ENCODE results near the gene GALNTL6. TPM values are rescaled to one million over a fixed set of nuclear protein-coding genes. Genes with fewer than 3 reads are reported as not detected.

The GALNTL6 gene
- total RNA-seq, 4 donors from 2014 or later = 0.82 to 0.95 TPM; not detected in 2

GRCh38 chr4:172083272-172083671, 270.1 kb downstream of the GALNTL6 start:
- 30 to 81% methylated on average over 1 of the region's 1 CpG for WGBS, 2 donors (ENCODE audit: low coverage in 1 of 2)
- H3K4me3 ChIP-seq = no peak overlapping the region
- no peak for DNase-seq
- no peaks in the 10 kb centered on the region for H3K27me3 ChIP-seq
- TF ChIP-seq EP300 (IDR thresholded peaks at IDR 0.05; ENCODE audit: low read depth) (no peak), POLR2A (IDR thresholded peaks at IDR 0.05) (no peak), POLR2AphosphoS5 (IDR thresholded peaks at IDR 0.05) (no peak)
- TF ChIP-seq, protein P1, sequence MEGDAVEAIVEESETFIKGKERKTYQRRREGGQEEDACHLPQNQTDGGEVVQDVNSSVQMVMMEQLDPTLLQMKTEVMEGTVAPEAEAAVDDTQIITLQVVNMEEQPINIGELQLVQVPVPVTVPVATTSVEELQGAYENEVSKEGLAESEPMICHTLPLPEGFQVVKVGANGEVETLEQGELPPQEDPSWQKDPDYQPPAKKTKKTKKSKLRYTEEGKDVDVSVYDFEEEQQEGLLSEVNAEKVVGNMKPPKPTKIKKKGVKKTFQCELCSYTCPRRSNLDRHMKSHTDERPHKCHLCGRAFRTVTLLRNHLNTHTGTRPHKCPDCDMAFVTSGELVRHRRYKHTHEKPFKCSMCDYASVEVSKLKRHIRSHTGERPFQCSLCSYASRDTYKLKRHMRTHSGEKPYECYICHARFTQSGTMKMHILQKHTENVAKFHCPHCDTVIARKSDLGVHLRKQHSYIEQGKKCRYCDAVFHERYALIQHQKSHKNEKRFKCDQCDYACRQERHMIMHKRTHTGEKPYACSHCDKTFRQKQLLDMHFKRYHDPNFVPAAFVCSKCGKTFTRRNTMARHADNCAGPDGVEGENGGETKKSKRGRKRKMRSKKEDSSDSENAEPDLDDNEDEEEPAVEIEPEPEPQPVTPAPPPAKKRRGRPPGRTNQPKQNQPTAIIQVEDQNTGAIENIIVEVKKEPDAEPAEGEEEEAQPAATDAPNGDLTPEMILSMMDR (IDR thresholded peaks at IDR 0.05) = no peak
- no peaks in the 10 kb centered on the region for H3K4me1 ChIP-seq
- intact Hi-C loops (cut with DNase I; ENCODE audit: low total_unique reads) (no loop called here), in situ Hi-C loops (cut with MboI; ENCODE audit: low pct_ligation_motif_present in 1 of 4, low pct_unique_long_range_greater_than_20kb in 1 of 4, low sequenced_read_pairs in 3 of 4) (no loop called here)
- no peaks in the 10 kb centered on the region for H3K36me3 ChIP-seq
- no peaks in the 10 kb centered on the region for H3K9me3 ChIP-seq
- no peak overlapping the region for H3K27ac ChIP-seq

- in situ Hi-C loops (cut with MboI; ENCODE audit: low pct_ligation_motif_present in 1 of 4, low pct_unique_long_range_greater_than_20kb in 1 of 4, low sequenced_read_pairs in 3 of 4) = no loop called here
- Histone ChIP-seq H3K36me3 (no peaks in the 10 kb centered on the region), H3K4me3 (no peak overlapping the region), H3K27me3 (no peaks in the 10 kb centered on the region), H3K27ac (no peak overlapping the region), H3K4me1 (no peaks in the 10 kb centered on the region), H3K9me3 (no peaks in the 10 kb centered on the region)
- intact Hi-C loops (cut with DNase I; ENCODE audit: low total_unique reads) = no loop called here
- WGBS, 2 donors (ENCODE audit: low coverage in 1 of 2) = 46 to 76% methylated on average over 2 of the region's 2 CpGs
- no peak for DNase-seq
- no peak for TF ChIP-seq POLR2A (IDR thresholded peaks at IDR 0.05)
- no peak for TF ChIP-seq POLR2AphosphoS5 (IDR thresholded peaks at IDR 0.05)
- TF ChIP-seq EP300 (IDR thresholded peaks at IDR 0.05; ENCODE audit: low read depth) = no peak
- TF ChIP-seq, protein P1 (IDR thresholded peaks at IDR 0.05) = no peak
These were observed 275.4 kb downstream of the GALNTL6 start for GRCh38 chr4:172088556-172088955.

DNA sequence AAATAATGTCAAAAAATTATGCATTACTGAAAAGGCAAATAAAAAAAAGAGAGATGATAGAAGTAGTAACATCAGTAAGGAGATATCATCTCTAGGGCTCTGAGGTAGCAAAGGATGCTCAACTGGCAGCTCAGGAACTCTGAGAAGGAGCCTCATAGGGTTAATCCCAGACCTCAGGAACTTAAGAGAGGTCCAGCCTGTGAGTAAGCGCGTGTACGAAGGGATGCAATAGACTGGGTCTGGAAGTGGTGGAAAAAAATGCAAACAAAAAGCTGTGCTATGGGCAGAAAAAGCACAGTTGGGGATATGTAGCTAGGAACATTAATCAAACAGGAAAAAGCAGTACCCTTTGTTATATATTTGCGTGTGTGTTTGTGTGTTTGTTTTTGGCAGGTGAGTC, 282.0 kb downstream of the GALNTL6 start:
- Histone ChIP-seq H3K4me3 (no peak overlapping the region), H3K9me3 (no peaks in the 10 kb centered on the region), H3K36me3 (no peaks in the 10 kb centered on the region), H3K27ac (no peak overlapping the region), H3K27me3 (no peaks in the 10 kb centered on the region), H3K4me1 (no peaks in the 10 kb centered on the region)
- TF ChIP-seq EP300 (IDR thresholded peaks at IDR 0.05; ENCODE audit: low read depth) = no peak
- no peak for TF ChIP-seq POLR2A (IDR thresholded peaks at IDR 0.05)
- no peak for TF ChIP-seq POLR2AphosphoS5 (IDR thresholded peaks at IDR 0.05)
- TF ChIP-seq, protein P1 (IDR thresholded peaks at IDR 0.05) = no peak
- DNase-seq = no peak
- intact Hi-C loops (cut with DNase I; ENCODE audit: low total_unique reads) (no loop called here), in situ Hi-C loops (cut with MboI; ENCODE audit: low pct_ligation_motif_present in 1 of 4, low pct_unique_long_range_greater_than_20kb in 1 of 4, low sequenced_read_pairs in 3 of 4) (no loop called here)
- 65 to 68% methylated on average over 4 of the region's 4 CpGs for WGBS, 2 donors (ENCODE audit: low coverage in 1 of 2)

DNA sequence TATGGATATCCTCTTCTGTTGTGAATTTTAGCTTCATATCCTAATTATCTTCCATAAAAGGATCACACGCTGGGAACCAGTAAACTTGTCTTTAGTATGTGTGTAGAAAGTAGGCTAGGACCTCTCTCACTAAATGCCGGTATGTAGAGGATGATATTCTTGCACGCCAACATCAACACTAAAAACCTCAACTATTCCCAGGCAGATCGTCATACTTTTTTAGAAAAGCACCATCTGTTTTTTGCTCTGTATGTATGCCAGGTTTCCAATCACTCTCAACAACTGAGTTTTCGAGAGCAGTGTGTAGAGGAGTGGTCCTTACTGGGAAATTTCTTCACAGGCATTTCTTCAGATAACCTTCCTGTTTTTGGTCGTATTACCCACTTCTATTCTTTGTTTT, 283.6 kb downstream of the GALNTL6 start:
- Histone ChIP-seq H3K9me3 (no peaks in the 10 kb centered on the region), H3K27ac (no peak overlapping the region), H3K27me3 (no peaks in the 10 kb centered on the region), H3K4me1 (no peaks in the 10 kb centered on the region), H3K36me3 (no peaks in the 10 kb centered on the region), H3K4me3 (no peak overlapping the region)
- no peak for DNase-seq
- 76 to 77% methylated on average over 5 to 6 of the region's 6 CpGs for WGBS, 2 donors (ENCODE audit: low coverage in 1 of 2)
- in situ Hi-C loops (cut with MboI; ENCODE audit: low pct_ligation_motif_present in 1 of 4, low pct_unique_long_range_greater_than_20kb in 1 of 4, low sequenced_read_pairs in 3 of 4) (no loop called here), intact Hi-C loops (cut with DNase I; ENCODE audit: low total_unique reads) (no loop called here)
- TF ChIP-seq POLR2AphosphoS5 (IDR thresholded peaks at IDR 0.05) (no peak), EP300 (IDR thresholded peaks at IDR 0.05; ENCODE audit: low read depth) (no peak)
- TF ChIP-seq, protein P1 (IDR thresholded peaks at IDR 0.05) = no peak
